Measurements from ENCODE around the gene MDM4. TPM values are rescaled to one million over a fixed set of nuclear protein-coding genes. Genes with fewer than 3 reads are reported as not detected.

MDM4 gene
- polyA plus RNA-seq, 4 donors: 20.6 to 40.1 (median 24.1) TPM

DNA sequence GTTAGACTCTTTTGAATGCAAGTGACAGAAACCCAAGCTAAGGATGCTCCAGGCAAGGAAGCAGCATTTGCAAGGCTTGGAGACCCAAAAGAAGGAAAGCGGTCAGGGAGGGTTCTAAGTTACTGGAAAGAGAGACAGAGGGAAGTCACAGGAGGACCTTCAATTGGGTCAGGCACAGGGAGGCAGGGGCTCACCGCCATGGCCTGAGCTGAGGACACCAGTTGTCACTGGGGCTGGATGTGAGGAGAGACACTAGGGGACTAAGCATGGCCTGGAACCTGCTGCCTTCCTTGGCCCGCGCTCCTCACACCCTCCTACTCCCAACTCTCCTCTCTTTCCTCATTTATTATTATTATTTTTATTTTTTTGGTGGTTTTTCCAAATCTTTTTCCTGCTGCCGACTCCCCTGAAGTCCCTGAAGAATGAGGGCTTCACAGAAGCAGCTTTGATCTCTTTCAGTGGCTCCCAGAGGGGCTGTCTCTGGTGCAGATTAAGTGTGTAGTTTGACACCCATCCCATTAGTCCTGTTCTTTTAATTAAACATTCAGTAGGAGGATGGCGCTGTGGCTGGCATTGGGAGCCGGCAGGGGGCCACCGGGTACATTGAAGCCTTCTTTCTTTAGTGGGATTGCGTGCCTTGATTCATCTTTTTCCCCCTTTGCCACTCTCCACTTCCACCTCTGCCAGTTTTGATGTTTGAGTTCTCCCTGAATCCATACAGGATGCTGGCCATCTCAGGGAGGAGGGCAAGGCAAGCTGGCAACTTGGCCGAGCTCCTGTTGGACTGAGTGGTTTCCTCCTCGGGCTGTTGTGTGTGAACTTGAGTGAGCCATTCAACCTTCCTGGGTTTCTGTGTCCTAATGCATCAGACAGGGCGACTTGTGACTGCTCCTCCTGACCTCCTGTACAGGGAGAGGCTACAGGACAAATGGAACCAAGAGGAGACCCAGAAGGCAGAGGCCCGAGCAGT is 59.3 kb downstream of the MDM4 start:
- DNase-seq (ENCODE audit: low read depth in 4 of 4, low spot score in 3 of 4): no peak

DNA sequence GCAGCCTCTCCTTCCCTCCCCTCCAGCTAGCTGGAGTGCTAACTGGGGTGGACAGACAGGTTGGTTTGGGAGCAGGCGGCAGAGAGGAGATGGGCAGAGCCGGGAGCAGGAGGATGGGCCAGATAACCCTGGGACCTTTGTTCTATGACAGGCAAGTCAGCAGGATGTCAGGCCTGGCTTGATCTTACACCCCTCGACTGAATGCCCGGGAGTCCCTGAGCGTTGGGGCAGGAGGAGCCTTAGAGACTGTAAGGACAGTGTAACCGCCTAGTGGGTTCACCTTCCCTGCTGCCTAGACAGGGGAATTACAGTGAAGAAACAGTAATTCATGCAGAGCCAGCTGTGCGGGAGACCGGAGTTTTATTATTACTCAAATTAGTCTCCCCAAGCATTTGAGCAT is 60.2 kb downstream of the MDM4 start:
- DNase-seq (ENCODE audit: low read depth in 4 of 4, low spot score in 3 of 4): no peak

DNA sequence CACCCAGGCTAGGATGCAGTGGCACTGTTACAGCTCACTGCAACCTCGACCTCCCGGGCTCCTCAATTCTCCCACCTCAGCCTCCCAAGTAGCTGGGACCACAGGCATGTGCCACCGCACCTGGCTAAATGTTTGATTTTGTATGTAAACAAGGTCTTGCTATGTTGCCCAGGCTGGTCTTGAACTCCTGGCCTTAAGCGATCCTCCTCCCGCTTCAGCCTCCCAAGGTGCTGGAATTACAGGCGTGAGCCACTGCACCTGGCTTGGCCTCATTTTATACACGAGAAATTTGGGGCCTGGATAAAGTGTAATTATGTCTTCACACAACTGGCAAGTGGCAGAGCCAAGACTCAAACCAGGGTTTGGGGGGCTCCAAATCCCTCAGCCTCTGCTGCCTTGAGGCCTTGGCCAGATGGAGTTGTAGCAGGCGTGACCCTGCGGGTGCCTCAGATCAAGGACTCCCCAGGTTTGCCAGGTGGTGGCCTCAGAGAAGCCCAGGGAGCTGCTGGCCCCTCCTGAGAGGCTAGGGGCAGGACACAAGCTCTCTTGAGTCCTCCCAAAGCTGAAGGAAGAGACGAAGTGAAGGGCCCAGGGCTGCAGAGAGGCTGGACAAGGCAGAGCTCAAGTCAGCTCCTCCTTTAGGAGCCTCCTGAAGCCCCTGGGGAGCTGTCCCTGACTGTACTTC is 61.7 kb downstream of the MDM4 start:
- DNase-seq (ENCODE audit: low read depth in 4 of 4, low spot score in 3 of 4): no peak

DNA sequence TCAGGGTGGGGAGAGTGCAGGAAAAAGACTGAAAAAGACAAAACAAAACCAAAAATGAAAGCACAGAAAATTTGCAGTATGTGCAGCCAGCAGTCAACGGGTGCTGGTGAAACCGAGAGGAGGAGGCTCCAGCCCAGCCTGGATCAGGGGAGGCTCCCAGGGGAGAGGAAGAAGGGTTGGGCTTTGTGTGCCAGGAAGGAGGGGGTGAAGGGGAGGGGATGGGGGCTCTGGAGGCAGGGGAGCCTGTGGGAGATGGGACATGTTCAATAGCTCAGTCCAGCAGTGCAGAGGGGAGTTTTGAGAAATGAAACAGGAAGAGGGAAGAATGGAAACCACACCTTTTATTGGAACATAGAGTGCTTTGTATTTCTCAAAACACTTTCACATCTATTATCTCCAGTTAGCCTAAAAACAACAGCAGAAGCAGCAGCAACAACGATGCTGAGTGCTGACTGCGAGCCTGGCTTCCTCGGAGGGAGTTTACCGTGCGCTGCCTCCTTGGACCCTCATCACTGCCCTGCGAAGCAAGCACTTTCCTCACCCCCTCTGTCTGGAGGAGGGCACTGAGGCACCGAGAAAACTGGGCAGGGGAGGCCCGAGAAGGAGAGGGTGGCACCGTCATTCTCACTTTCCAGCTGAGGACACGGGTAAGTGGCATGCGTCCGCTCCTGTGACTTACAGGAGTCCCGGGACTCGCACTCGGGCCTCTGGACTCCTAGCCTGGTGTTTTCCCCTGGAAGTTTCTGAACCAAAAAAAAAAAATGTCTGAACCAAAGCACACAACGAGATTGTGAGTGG is 62.9 kb downstream of the MDM4 start:
- no peak for DNase-seq (ENCODE audit: low read depth in 4 of 4, low spot score in 3 of 4)

DNA sequence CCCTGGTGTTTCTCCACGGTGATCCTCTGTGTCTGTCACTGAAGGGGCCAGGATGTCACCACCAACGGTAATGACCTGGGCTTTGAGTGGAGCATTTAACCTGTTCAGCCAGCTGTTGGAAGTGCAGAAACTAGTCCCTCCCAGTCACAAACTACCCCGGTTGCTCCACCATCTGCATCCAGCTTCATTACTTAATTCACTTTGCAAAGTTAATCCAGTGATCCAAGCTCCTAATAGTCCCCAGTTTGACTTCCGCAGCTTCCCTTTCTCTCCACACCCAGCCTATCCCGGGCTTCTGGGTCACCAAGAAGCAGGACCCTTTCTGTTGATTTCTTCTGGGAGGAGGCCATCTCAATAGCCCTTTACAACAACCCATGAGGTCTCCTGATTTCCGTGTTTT is 63.5 kb downstream of the MDM4 start:
- no peak for DNase-seq (ENCODE audit: low read depth in 4 of 4, low spot score in 3 of 4)

DNA sequence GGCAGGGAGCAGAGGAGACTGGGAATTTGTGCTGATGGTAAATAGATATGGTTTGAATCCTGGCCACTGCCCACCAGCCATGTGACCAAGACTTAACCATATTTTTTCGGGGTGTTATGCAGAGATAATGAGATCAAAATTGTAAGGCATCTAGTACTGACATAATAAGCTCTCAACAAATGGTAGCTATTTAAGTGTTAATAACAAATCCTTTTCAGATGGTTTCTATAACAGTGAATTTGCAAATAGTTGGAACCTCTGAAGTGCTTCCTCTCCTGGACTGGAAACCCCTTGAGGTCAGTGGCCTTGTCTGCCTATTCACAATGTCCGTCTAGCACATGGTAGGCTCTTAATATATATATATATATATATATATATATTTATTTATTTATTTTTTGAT is 64.7 kb downstream of the MDM4 start:
- DNase-seq (ENCODE audit: low read depth in 4 of 4, low spot score in 3 of 4): no peak

DNA sequence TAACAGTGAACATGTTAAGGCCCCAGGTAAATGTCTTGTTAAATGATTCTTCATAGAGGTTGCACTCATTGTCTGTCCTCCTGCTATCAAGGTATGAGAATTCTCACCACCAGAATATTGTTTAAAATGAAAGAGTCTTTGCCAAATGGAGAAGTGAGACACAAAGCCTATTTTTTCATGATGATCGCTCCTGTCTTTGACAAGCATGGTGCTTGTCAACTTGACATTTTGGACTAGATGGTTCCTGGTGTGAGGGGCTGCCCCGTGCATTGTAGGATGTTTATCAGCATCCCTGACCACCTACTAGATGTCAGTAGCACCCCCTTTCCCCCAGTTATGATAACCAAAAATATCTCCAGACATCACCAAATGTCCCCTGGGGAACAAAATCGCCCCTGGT is 65.6 kb downstream of the MDM4 start:
- no peak for DNase-seq (ENCODE audit: low read depth in 4 of 4, low spot score in 3 of 4)

DNA sequence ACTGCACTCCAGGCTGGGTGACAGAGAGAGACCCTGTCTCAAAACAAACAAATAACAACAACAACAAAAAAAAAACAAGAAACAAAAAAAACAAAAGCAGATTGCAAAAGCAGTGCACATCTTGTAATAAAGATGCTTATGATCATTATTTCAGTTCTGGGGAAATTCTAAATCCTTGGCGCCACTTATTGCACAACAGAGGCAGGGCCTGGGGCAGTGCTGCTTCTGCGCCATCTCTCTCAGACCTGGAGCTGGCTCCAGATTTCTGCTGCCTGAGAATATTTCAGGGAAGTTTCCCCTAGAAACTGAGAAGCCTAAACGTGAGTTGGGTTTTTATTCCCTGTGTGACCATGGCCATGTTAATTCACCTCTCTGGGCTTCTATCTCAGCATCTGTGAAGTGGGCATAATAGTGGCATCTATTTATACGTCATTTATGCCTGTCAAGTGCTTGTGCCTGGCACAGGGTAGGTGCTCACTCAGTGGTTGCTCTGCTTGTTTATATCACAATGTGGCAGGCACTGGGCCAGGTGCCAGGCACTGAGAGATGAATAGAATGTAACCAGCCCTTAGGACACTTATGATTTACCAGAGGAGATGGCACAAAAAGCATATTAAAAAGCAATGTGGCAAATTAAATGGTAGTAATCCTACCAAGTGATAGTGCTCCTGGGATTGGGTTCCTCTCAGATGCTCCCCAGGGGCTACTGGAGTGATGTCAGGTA is 67.9 kb downstream of the MDM4 start:
- DNase-seq (ENCODE audit: low read depth in 4 of 4, low spot score in 3 of 4): no peak

DNA sequence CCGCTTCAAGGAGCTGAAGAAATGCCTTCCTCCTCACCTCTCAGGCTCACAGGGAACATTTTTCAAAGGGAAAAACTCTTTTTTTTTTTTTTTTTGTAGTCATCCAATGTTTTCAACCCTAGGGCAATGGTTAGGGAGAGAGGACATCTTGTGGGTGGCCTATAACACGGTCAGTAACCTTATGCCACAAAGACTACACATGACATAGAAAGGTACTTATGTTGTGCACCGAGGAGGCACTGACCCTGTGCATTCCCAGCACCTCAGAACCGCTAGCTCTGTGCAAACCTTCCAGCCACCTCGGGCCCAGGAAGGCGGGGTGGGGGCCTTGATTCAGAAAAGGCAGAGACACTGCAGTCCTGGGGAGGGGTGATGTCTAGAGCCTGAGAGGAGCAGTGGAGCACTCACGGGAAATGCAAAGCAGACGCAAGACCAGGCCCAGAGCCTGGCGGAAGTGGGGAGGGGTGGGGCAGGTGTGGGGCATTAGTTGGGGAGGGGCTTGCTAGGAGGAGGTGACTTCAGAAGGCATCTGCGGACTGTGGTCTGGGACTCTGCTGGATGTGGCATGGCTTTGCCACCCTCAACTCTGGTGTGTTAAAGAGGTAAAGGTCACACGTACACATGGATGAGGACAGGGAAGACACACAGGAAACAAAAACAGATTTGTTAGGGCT is 68.6 kb downstream of the MDM4 start:
- DNase-seq (ENCODE audit: low read depth in 4 of 4, low spot score in 3 of 4): no peak

DNA sequence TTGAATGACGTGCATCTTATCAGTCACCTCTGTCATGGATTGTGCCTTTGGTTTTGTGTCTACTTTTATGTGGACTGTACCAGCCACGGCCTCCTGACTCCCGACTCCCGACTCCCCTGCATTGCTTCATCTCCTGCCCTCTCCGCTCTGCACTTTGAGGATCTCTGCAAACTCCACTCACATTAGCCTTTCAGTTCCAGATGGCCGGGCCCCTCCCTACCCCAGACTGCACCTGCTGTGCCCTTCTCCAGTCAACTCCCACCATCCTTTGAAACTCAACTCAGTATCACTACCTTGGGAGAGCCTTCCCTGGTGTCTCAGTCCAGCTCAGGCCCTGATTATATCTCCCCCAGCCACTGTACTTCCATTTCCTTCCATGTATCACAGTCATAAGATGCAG is 71.4 kb downstream of the MDM4 start:
- no peak for DNase-seq (ENCODE audit: low read depth in 4 of 4, low spot score in 3 of 4)

DNA sequence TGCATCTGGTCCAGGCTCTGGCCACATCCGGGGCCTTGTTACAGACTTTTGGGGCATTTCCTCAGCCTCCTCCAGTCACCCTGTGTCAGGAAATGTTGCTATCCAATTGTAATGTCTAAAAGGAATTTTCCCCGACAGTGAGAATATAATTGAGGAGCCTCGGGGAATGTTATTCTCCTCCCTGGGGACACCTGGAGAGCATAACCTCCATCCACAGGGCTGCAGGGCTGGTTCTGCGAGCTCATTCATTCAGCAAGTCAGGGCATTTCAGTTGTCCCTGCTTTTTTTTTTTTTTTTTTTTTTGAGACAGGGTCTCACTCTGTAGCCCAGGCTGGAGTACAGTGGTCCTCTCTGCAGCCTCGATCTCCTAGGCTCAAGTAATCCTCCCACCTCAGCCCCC is 72.6 kb downstream of the MDM4 start:
- DNase-seq (ENCODE audit: low read depth in 4 of 4, low spot score in 3 of 4): no peak

DNA sequence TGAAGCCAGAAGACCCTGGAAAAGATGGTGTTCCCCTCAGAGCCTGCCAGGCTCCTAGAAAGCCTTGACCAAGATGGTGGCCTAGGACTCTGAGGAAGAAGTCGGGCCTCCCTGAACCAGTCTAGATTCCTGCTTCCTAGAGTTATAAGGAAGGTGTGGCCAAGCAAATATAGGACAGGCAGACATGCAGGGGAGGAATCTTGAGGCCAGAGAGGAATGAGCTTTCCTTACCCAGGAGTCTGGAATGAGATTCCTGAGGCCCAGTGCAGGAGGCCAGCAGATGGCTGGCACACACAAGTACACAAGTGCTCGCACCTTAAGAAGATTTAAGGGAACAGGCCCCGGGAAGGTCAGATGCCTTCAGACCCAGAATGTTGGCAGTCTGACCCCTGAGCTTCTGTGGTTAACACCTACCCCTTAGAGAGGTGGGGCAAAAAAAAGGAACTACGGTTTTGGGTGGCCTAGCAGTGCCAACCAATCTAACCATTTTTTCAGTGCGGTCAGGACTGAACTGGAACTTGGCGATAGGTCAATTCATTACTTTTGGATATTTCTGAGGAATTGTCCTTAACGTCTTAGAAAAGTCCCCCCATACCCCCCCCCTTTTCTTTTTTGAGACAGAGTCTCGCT is 73.3 kb downstream of the MDM4 start:
- no peak for DNase-seq (ENCODE audit: low read depth in 4 of 4, low spot score in 3 of 4)

DNA sequence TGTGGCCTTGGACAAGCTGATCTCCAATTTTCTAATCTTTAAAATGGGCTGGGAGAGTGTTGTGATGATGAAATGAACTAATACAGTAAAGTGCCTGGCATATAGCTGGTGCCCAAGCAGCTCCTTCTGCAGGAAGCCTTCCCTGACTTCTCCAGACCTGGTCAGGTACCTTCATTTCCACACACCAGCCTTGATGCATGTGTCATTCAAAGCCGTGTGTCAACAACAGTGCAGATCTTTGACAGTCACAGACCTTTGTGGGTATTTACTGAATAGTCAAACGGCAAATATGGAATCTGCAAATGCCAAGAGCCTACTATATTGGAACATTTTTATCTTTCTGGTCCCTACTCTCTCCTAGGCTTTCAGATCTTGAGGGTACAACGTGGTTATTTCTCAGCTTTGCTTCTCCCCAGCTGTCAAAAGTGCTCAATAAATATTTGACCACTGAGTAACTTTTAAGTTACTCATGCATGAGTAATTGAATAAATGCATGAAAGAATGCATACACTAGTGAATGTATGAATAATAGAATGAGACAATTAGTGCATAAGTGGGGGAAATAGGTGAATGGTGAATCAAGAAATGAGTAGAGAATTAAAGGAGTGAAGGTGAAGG is 75.4 kb downstream of the MDM4 start:
- no peak for DNase-seq (ENCODE audit: low read depth in 4 of 4, low spot score in 3 of 4)

DNA sequence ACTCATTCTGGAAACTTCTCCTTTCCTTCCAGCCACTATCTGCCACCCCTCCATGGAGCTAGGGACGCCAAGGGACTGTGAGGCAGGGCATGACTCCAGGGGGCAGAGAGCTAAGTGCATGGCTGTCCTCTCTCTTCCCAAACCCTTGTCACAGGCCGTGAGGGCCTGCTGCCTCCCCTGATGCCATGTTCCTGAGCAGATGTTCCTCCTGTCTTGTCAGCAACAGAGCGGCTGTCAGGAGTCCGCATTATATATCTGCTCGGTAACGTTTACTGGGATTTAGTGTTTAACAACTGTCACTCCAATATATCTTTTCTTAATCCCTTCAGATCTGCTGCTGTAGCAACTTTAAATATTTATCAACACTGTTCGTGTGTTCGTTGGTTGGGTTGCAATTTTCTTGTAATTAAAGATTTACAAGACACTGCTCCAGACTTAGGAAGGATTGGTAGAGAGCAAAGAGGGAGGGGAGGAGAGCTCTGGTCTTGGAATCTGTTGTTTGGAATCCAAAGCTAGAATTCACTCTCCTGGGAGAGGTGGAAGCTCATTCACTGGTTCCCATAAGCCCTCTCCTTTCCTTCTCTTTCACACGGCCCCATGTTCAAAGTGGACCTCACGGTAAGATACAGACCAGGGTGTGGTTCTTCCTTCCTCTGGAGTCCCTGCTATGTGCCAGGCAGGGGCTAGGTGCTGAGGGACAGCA is 76.2 kb downstream of the MDM4 start:
- DNase-seq (ENCODE audit: low read depth in 4 of 4, low spot score in 3 of 4): no peak

DNA sequence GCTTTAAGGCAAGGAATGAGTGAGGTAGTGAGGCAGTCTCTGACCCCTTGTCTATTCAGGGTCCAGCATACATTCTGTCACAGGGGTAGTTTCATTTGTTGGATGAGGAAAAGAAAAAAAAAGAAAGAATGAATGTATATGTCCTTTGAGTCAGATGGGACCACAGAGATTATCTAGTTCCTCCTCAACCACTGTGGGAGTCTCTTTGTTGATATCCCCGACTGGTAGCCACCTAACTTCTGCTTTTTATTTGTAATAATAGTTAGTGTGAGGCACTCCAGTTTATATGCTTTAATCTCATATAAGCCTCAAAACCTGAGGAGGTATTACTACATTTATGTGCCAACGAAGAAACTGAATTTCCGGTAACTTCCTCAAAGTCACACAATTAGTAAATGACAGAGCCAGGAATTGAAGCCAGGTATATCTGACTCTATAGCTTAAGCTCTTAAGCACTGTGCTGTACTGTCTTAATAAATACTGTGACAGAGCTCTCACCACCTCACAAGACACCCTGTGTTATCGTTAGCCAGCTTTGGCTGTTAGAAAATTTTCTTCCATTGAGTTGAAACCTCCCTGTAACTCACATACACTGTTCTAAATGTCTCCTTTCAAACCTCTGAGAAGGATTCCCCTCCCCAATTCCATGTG is 82.2 kb downstream of the MDM4 start:
- no peak for DNase-seq (ENCODE audit: low read depth in 4 of 4, low spot score in 3 of 4)

DNA sequence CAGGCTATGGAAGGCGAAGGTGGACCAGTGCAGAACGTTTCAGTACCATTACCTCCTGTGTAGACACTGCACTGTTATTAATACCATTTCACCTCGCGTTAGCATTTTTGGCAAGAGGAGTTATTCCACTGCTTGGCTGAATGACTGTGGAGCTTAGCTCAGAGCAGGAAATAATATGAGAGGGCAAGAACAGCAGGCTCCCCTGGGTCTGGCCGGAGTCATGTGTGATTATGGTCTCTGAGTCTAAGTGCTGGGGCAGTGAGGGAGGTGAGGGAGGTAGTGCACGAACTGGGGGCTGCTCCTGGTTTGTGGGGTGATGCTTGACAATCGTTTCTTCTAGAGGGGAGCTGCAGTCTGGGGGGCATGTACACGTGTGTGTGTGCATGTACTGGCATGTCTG is 82.9 kb downstream of the MDM4 start:
- DNase-seq (ENCODE audit: low read depth in 4 of 4, low spot score in 3 of 4): no peak

DNA sequence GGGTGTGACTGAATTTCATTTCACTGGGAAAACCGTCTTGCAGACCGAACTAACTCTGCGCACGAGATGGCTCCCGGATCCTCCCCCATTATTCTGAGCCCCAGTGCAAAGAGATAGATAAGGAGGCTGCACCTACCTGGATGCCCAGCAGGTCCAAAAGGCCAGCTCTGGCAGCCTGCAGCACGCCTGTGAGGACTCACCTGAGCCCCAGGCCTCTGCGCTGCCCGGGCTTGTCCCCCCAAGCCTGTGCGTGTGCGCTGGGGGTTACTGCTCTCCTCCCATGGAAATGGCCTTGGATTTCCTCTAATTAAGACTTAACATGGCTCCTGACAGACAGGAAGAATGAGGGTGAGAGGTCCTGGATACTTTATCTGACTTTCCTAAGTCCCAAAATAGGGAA is 83.4 kb downstream of the MDM4 start:
- no peak for DNase-seq (ENCODE audit: low read depth in 4 of 4, low spot score in 3 of 4)

DNA sequence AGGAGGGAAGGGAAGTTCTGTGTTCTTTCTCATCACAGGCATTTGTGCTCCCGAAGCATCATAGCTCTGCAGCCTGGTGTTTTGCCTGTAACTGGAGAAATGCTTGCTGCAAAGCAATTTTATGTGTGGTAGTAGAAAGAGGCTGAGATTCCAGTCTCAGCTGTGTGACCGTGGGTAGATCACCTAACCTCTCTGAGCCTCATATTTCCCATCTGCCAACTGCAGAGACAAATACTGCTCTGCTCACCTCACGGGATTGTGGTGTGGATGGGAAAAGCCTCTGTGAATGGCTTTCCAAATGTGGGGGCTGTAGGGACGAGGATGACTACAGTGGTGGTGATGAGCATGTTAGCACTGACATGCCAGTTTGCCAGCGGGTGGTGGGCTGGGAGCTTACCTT is 84.0 kb downstream of the MDM4 start:
- no peak for DNase-seq (ENCODE audit: low read depth in 4 of 4, low spot score in 3 of 4)

Measured in right renal pelvis (tissue), 4 donors.